NCI-H510A treated with DMSO at 0.1 percent for 48 hours (cell line): Measurements from ENCODE around the gene GNAS-AS1.

Source experiments
- DNase-seq: peaks from one replicate; lab custom pipeline; 2025; lab: John Stamatoyannopoulos, UW

Gene GNAS-AS1

DNA sequence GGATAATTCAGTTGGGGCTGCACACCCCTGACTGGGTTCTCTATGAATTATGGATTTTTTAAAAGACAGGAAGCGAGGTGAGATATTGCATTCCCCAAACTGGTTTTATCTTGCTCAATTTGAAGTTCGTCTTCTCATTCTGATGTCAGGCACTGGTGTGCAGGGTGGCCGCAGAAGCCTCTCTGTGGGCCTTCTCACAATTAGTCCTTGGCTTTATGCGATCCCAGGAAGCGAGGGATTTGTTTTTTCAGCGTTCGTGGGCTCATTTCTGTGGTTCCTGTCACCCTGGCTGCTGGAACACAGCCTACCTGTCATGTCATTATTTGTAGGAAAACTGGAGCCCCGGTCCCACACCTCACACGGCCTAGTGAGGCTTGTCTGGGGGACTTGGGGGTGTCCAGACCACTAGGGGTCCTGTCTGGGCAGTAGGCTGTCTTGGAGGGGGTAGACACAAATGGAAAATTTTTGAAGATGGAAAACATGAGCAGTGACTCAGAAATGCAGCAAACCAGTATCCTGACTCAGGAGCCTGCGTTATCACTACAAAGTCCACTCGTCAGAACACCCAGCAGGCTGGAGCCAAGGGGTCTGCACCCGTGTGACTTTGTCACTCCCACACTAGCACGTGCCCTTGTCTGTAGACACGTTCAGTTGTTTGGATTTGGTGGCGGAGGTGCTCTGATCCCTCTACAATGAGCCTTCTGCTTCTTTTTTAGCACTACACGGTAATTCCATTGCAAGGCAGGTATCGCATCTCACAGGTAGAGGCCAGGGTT is 42.2 kb downstream of the GNAS-AS1 start:
- DNase-seq = no peak

DNA sequence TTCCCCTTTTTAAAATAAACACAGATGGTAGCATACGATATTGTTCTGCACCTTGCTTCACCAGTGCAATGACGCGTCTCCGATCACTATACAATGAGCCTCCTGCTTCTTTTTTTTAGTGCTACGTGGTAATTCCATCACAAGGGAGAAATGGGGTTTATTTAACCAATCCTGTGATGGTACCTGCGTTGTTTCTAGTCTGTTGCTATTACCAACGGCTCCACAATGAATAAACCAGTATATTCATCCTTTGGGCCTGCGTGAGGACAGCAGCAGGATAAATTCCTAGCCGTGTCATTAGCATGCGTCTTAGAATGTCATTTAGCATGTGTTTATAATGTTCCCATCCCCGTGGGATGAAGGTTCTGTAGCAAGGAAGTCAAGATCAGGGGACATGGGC is 42.9 kb downstream of the GNAS-AS1 start:
- DNase-seq = no peak

GRCh38 chr20:58803533-58803932 is 47.2 kb downstream of the GNAS-AS1 start:
- no peak for DNase-seq

DNA sequence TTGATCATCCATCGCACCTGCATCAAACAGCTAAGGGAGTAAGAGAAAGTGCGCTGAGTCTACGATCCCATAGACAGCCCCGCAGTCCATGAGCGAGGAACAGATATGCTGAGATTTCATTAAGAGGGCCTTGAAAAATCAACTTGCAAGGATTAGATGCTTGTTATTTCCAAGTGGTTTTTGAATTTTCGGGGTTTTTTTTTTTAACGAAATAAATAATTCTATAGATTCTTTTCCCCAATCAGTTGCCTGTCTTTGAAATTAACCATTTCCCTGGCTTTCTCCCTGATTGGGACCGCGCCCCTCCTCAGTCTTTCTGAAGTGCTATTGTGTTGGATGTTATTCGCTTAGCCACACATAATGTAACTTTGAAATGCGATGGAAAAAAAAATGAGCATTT is 48.6 kb downstream of the GNAS-AS1 start:
- no peak for DNase-seq

GRCh38 chr20:58800134-58800871 is 50.4 kb downstream of the GNAS-AS1 start:
- DNase-seq = no peak

GRCh38 chr20:58797371-58798338 is 53.0 kb downstream of the GNAS-AS1 start:
- no peak for DNase-seq

GRCh38 chr20:58795923-58796245 is 54.8 kb downstream of the GNAS-AS1 start:
- DNase-seq = no peak

DNA sequence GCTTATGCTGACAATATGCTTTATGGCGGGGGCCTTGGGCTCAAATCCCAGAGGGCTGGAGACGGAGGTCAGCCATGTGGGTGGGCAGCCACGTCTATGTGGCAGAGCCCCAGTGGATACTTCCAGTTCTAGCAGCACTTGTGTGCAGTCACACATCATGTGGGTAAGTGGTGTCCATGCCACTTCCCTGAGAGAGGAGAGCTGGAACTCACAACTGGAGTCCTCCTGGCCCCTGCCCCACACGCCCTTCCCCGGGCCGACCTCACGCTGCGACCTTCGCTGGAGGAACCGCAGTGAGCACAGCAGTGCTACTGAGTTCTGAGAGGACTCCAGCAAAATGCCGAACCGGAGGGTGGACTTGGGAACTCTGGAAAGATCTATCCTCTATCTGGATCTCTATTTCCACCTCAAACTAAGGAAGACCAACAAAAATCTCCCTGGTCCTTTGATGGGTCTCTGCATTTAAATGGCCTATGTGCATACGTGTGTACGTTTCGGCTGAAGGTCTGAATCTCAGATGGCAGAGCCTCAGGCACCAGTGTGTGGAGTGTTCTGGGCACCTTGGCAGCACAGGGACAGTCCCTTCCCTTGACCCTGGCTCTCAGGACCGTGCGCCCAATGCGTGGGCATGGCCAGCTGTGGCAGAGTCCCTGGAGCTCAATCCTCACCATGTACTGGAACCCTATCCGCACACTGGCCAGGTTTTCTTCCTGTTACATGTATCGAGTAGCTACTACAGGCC is 55.4 kb downstream of the GNAS-AS1 start:
- DNase-seq = no peak

GRCh38 chr20:58794510-58795180 is 56.1 kb downstream of the GNAS-AS1 start:
- no peak for DNase-seq

DNA sequence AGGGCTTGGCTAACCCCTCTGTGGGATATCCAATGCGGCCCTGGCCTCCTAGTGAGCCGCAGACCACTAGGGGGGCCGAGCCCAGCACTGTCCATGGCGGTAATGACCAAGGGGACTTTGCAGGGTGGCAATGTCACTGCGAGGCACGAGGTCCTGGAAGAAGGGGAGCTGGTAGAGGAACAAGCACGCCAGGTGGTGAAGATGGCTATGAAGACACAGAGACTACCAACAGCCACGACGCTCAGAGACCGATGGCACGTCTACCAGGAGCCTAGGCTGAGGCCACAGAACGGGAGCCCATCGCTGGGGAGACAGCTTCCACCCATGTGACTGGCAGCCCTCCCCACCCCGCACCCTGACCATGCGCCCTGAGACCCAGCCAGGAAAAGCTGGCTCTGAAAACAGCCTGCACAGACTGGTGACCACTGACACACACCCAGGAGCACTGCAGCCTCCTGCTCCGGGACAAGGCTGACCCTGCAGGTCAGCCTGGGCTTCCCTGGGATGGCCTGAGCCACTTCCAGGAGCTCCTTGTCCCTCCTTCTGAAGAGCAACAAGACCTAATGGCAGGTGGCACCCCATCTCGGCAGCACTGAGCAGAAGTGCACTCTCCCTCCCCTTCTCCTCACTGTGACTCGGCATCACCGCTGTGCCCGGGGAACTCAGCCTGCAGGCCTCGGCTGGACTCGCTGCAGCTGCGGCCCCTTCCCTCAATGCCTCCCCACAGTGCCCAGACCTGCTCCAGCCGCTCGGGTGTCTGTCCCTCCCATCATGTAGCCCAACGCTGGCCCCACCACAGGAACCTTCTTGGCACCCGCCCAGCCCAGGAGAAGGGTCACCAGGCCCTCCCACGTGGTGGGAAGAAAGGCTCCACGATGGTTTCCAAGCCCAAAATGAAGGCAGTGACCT is 56.9 kb downstream of the GNAS-AS1 start:
- DNase-seq = no peak

- no peak for DNase-seq
These were observed 58.3 kb downstream of the GNAS-AS1 start for GRCh38 chr20:58792426-58792825.

- DNase-seq = no peak
These were observed 59.4 kb downstream of the GNAS-AS1 start for GRCh38 chr20:58791286-58791685.

GRCh38 chr20:58790454-58790853 is 60.2 kb downstream of the GNAS-AS1 start:
- DNase-seq = no peak

DNA sequence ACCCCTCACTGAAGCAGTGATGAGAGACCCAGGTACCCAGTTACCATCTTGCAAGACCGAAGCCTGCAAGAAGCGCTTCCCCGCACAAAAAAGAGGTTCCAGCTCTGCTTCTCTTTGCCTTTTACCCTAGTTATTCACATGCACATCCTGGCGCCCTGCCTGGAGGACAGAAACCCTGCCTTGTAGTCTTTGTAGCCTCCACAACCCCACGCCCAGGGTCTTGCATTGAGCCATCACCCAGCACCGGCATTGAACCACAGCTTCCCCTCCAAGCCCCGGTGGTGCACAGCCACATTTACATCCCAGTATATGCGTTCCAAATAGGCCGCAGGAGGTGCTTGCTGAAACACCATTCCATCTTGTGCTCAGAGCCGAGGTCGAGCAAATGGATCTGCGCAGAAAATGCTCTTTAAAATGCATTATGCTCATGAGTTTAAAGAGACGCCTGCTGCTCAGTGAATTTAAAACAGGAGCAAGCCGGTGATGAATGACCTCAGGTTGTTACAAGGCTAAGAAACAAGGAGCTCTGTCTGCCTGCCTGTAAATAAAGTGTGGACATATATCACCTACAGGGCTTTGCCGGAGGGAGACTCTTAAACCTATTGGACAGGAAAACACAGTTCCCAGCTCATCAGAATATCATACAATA is 61.7 kb downstream of the GNAS-AS1 start:
- DNase-seq = no peak

DNA sequence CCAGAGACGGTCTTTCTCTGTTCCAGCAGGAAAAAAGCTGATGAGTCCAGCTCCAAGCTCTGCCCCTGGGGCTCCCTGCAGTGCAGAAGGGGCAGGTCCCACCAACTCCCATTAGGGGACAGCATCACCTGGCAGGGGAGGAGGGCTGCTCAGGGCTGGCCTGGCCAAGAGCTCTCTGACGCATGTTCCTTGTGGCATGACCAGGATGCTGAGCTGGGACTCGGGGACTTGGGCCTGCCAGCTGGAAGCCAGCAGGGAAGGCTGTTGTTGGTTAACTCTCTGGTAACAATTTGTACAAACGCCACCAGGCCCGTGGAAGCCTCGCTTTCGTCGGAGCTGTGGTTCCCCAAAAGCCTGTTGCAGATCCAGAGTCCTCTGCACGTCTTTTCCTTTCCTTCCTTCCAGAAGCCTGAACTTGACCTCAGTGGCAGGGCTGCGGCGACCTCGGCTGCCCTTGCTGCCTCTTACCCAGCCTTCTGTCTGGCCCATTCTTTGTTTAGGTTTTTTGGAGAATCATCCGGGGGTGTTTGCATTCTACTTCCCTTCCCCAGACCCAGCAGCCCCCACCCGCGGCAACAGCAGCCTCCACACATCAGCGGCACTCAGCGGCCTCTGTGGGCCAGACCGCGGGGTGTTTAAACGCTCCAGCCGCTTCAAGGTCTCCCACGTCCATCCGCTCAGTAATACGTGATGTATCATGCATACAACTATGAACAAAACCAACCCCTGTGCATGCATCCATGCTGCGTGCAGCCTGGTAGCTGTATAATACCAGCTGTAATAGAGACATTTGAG is 63.3 kb downstream of the GNAS-AS1 start:
- no peak for DNase-seq

DNA sequence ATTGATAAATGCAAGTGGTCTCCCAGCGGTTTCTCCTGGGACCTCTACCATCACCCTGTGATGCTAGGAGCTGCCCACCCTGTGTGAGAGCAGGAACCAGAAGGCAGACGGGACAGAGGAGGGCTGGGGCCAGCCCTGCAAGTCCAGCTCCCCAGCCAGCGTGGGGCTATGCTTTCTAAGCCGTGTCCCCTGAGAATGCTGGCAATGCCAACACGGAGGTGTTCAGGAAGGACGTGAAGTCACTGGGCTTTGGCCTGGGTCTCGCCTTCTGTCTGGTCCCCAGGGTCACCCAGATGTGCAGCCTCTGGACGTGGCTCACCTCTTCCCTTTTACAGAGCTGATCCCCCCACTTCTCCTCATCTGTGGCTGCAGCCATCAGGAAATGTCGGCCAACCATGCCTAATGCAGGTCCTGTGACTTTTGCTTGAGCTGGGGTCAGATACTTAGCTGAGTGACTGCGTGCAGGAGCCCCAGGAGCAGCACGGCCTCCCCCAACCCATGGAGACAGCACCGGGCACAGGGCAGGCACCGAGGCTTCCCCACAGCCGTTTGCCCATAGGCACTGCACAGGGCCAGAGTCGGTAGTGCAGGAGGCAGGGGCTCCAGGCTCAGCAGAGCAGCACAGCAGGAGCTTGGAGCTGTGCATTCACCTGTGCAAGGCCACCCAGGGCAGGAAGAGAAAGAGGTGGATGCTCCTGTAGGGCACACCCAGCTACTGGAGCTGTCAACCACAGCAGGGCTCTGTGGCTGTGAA is 66.2 kb downstream of the GNAS-AS1 start:
- DNase-seq = no peak

DNA sequence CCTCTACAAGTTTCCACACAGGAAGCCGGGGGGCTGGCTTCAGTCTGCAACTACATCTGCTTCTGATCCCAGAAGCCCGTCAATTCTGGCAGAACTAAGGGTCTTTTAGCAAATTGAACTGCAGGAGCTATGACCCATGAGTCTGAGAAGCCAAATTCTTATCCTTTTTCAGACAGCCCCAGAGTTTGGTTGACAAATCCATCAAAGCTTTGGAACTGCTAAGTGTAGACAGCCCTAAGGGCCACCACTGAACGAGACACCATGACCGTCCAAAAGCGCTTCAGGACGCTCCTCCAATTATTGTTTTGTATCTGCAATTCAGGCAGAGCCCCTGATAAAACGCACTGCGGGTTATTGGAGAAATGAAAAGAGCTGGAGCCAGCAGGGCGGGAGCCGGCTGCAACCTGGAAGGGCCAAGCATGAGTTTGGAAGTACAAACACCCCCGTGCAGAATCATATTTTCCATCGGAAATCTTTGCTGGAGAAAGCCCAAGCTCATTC is 67.1 kb downstream of the GNAS-AS1 start:
- DNase-seq = no peak

- no peak for DNase-seq
These were observed 69.6 kb downstream of the GNAS-AS1 start for GRCh38 chr20:58781138-58781537.
